SH-SY5Y (cell line): ENCODE results near the gene CDC40.

Source experiments
- GATA2 ChIP-seq: IDR thresholded peaks from 2 replicates; pipeline ENCODE4 v1.6.1; 2011; ENCODE audit warnings: mild to moderate bottlenecking, low read depth, low read length
- GATA3 ChIP-seq: IDR thresholded peaks from 2 replicates; pipeline ENCODE4 v1.6.1; 2011; ENCODE audit warnings: low read depth, mild to moderate bottlenecking, low read length, moderate library complexity

GRCh38 chr6:110201151-110201884 is 21.1 kb downstream of the CDC40 start:
- TF ChIP-seq GATA3 (no peak), GATA2 (no peak)
